ENCODE data around the gene CFAP97D1.

The CFAP97D1 gene

GRCh38 chr17:43799047-43799446 lies 18.8 kb downstream of the CFAP97D1 start:
- no peak for DNase-seq (ENCODE audit: low spot score)

DNA sequence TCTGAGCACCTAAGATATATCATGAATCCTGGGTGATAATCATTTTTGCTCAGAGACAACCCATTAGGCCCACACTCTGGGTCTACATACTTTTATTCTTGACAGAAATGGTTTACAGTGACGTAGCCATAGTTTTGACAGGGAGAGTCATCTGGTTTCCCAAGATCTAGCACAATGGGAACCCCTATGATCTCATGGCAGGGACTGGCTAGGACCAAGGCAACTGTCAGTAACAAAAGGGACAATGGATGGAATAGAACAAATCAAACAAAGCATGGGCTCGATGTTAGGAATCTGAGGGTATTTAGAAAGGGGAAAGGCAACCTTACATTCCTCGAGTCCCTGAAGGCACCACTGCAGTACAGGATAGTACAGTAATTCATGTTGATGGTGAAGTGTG lies 20.5 kb downstream of the CFAP97D1 start:
- DNase-seq (ENCODE audit: low spot score): no peak

- no peak for DNase-seq (ENCODE audit: low spot score)
These were observed 21.6 kb downstream of the CFAP97D1 start for GRCh38 chr17:43801844-43802243.

- DNase-seq (ENCODE audit: low spot score): no peak
These were observed 23.5 kb downstream of the CFAP97D1 start for GRCh38 chr17:43803758-43804157.

DNA sequence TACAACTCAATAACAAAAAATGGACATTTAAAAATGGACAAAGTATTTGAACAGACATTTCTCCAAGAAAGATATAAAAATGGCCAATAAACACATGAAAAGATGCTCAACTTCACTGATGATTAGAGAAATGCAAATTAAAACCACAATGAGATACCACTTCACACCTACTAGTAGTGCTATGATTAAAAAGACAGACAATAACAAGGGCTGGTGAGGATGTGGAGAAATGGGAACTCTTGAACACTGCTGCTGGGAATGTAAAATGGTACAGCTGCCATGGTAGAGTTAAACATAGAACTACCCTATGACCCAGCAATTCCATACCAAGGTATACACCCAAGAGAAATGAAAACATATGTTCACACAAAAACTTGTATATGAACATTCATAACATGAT lies 24.9 kb downstream of the CFAP97D1 start:
- DNase-seq (ENCODE audit: low spot score): no peak

GRCh38 chr17:43808076-43808475 lies 27.8 kb downstream of the CFAP97D1 start:
- no peak for DNase-seq (ENCODE audit: low spot score)

DNA sequence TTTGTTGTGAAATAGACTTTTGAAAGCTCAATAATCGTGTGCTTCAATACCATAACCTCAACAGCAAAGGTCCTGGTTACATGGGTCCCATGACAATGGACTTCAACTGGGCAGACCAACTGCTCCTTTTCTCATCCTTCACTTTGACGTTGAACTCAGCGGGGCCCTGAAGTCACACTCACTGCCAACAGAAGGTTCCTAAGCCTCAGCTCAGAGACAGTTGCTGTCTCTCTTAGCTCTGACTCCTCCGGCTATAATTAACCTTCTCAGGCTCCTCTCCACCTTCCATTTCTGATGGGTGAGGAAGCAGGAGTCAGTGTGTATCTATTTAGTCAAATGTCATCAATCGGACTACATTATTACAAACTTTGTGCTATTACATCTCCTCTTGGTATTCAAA lies 28.9 kb downstream of the CFAP97D1 start:
- DNase-seq (ENCODE audit: low spot score): no peak

DNA sequence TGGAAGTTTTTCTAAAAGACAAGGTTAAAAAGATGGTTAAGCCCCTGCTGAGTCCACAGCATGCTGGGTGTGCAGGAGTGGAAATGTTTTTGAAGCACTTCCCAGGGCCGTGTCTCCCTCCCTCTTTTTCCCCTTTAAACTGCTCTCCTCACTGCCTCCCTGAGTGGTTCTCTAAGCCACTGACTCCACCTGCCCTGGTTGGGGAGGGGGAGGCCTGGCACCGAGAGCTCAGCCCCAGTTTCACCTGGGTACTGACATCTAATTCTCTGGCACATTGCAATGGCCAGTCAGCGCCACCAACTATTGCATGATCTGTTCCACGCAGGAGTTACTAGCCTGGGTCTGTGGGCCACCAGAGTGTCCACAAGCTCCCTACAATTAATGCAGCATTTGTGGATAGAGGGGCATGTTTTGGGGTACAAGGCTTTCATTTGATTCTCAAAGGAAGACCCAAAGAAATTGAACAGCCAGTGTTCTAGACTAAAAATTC lies 30.0 kb downstream of the CFAP97D1 start:
- no peak for DNase-seq (ENCODE audit: low spot score)

GRCh38 chr17:43810823-43811222 lies 30.6 kb downstream of the CFAP97D1 start:
- DNase-seq (ENCODE audit: low spot score): no peak

- DNase-seq (ENCODE audit: low spot score): no peak
These were observed 32.4 kb downstream of the CFAP97D1 start for GRCh38 chr17:43812396-43813265.

- DNase-seq (ENCODE audit: low spot score): no peak
These were observed 33.2 kb downstream of the CFAP97D1 start for GRCh38 chr17:43813386-43813785.

DNA sequence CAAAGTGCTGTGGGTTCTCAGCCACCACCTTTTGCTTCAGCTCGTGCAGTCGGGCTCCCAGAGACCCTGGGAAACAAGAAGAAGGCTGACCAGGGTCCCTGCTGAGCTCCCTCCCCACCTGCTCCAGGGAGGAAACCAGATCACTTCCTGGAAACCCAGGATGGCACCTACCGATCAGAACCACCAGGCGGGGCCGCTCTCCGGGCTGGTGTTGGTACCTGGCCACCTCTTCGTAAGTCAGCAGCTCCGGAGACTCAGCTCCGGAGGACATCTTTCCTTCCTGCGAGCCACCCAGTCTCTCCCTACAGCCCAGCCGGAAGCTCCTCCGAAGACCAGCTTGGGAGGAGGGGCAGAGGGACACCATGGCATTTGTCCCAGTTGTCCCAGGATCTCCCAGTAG lies 33.8 kb downstream of the CFAP97D1 start:
- DNase-seq (ENCODE audit: low spot score): no peak

GRCh38 chr17:43814714-43815113 lies 34.5 kb downstream of the CFAP97D1 start:
- no peak for DNase-seq (ENCODE audit: low spot score)

DNA sequence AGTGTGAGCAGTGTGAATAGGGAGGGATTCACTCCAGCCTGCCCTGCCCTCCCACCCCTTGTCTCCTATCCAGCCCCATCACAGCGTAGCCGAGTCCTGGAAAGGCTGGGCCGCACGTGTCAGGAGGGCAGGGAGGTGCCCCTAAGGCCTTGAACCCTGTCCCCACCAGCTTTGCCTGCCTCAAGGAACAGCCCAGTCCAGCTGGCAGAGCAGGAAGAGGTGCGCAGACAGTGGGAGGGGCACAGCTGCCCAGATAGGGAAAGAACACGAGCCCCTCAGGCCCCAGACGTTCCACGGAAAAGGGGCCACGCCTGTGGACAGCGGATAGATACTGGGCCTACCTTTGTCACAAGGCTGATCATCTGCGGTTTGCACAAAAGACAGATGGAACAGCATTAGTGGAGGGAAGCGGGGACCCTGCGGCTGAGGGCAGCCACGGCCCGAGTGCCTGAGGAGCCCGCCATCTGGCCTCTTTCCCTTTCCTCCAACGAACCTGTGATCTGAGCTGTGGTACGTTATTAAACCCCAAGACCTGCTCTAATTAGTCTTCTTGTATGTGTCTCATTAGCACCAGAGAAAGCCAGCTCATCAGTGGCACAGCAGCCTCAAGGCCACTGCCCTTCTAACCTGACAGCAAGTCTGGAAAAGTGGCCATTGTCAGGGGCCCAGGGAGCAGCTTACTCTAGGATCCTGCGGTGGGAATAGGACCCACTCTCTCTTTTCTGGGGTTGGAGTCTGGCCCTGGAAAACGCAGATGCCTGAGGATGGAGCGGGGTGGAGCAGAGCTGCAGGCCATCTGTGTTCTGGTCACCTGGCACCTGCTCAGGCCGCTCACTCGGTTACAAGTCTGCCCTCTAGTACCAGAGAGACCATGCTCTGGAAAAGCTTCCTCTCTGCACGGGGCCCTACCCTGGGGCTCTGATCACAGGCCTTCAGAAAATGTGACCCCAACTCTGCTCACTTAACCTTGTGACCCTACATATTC lies 36.4 kb downstream of the CFAP97D1 start:
- no peak for DNase-seq (ENCODE audit: low spot score)

DNA sequence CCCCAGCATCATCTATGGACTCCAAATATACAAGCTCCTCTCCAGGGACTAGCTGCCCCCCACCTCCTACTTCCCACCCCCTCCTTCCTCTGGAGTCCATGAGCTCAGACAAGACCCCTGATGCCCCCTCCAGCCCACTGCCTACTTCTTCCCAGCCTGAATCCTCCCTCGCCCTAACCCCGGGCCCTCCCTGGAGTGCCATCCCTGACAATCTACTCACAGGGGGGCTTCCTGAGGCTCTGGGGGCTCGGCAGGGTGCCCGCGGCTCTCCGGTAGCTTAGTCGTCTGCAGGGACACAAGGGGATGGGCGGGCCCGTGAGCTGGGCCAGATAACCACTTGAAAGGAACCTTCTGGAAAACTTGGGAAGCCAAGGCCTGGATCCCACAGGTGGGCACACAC lies 37.6 kb downstream of the CFAP97D1 start:
- no peak for DNase-seq (ENCODE audit: low spot score)

- DNase-seq (ENCODE audit: low spot score): no peak
These were observed 38.7 kb downstream of the CFAP97D1 start for GRCh38 chr17:43818966-43819365.

GRCh38 chr17:43820759-43821158 lies 40.5 kb downstream of the CFAP97D1 start:
- DNase-seq (ENCODE audit: low spot score): no peak

- no peak for DNase-seq (ENCODE audit: low spot score)
These were observed 42.4 kb downstream of the CFAP97D1 start for GRCh38 chr17:43822570-43823190.

- no peak for DNase-seq (ENCODE audit: low spot score)
These were observed 43.3 kb downstream of the CFAP97D1 start for GRCh38 chr17:43823350-43824084.

DNA sequence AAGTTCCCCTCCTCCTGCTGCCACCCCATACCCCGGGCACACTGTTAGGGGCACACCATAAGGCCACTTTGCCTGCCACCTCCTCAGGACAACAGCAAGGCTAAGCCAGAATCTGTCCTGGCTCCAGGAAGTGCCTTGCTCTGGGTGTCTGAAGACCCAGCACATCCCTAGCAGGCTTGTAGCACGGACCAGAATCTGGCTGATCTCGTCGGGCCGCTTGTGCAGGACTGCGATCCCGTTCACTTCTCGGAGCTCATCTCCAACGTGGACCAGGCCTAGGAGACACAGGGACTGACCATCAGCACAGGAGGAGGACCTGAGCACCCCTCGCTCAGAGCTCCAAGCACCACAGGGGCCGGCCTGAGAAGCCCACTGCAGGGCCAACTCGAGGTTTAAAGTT lies 45.3 kb downstream of the CFAP97D1 start:
- no peak for DNase-seq (ENCODE audit: low spot score)

- DNase-seq (ENCODE audit: low spot score): no peak
These were observed 46.0 kb downstream of the CFAP97D1 start for GRCh38 chr17:43826206-43826605.

- DNase-seq (ENCODE audit: low spot score): no peak
These were observed 47.4 kb downstream of the CFAP97D1 start for GRCh38 chr17:43827596-43827995.

All from D341Med (cell line).